A549 treated with ZK216348 at 1 μM for 4 hours (cell line): ENCODE measurements around the gene TMEM229A. TPM values are rescaled to one million over a fixed set of nuclear protein-coding genes. Genes with fewer than 3 reads are reported as not detected.

Experiments
- total RNA-seq: library from RNA; stranded (reverse); fragments of 200-300 nt; extraction: Qiagen RNA extraction; gene quantifications from 5 replicates; pipeline ENCODE4 v1.2.3, GENCODE V29; 2022; ENCODE audit warnings: low read depth

Gene TMEM229A
- total RNA-seq: not detected in 5 replicates

GRCh38 chr7:124032369-124033094 lies at the start of gene TMEM229A:
Gene TMEM229A, minus strand, starts transcription at chr7:124033067. Its CDS starts 64 bp downstream, at chr7:124033003.

Other genes with a start within 250 kb of the TMEM229A start
- gene HYAL4, start 187.9 kb downstream of the TMEM229A start, total RNA-seq: 0.08 to 0.09 TPM in 2 of 5 replicates, not detected in the others
- gene SPAM1, start 107.8 kb downstream of the TMEM229A start, total RNA-seq: not detected in 5 replicates